Bronchial epithelial cell (primary cell): Measurements from ENCODE around the gene RCAN3. TPM values are rescaled to one million over a fixed set of nuclear protein-coding genes. Genes with fewer than 3 reads are reported as not detected.

ENCODE experiments used
- DNase-seq: peaks from one replicate; pipeline ENCODE4 v3.0.0-alpha.2; 2010; ENCODE audit warnings: low read depth
- FAIRE-seq: peaks from 2 replicates; lab custom pipeline; 2011; peaks lifted over from hg19 to GRCh38; lab: Jason Lieb, UNC
- H3K27me3 ChIP-seq: 2 replicates; pipeline ENCODE4 v1.5.1; 2011; ENCODE audit warnings: low read length; ENCODE audit not compliant: control insufficient read depth, insufficient read depth
- H3K36me3 ChIP-seq: 2 replicates; pipeline ENCODE4 v1.5.1; 2011; ENCODE audit warnings: low read length; ENCODE audit not compliant: control insufficient read depth, insufficient read depth
- H3K4me3 ChIP-seq: 2 replicates; pipeline ENCODE4 v1.5.1; 2011; ENCODE audit warnings: mild to moderate bottlenecking, low read depth, low read length, control low read depth
- CTCF ChIP-seq: IDR thresholded peaks from 2 replicates; pipeline ENCODE4 v1.5.1; 2011; ENCODE audit warnings: mild to moderate bottlenecking, moderate library complexity, low read length, control low read depth, inconsistent platforms; ENCODE audit not compliant: insufficient read depth, severe bottlenecking
- total RNA-seq: library from RNA; depleted of rRNA; stranded (reverse); fragments of >200 nt; gene quantifications from 2 replicates; pipeline ENCODE4 v1.2.1, GENCODE V29; 2014

The RCAN3 gene
- total RNA-seq, 1 donor from 2014 or later = 12.1 TPM

GRCh38 chr1:24589200-24589599 lies 86.6 kb downstream of the RCAN3 start:
- no peak for TF ChIP-seq CTCF
- Histone ChIP-seq H3K36me3 (no peaks in the 10 kb centered on the region), H3K27me3 (peaks cover 3% of the 10 kb centered on the region), H3K4me3 (no peak overlapping the region)
- FAIRE-seq (no peak), DNase-seq (no peak)

Other genes with a start within 250 kb of the RCAN3 start
- gene GRHL3, start 183.5 kb upstream of the RCAN3 start, total RNA-seq = 20.5 and 49.8 TPM in 2 replicates
- 5.3 and 6.8 TPM in 2 replicates for gene STPG1, start 89.1 kb upstream of the RCAN3 start, total RNA-seq
- 21.8 and 35.8 TPM in 2 replicates for gene NIPAL3, start 87.0 kb upstream of the RCAN3 start, total RNA-seq
- gene NCMAP, start 53.3 kb downstream of the RCAN3 start, total RNA-seq = 0.13 TPM in 1 of 2 replicates, not detected in the other
- gene SRRM1, start 140.5 kb downstream of the RCAN3 start, total RNA-seq = 18.4 and 20.6 TPM in 2 replicates
- gene CLIC4, start 242.6 kb downstream of the RCAN3 start, total RNA-seq = 120 and 141 TPM in 2 replicates